Glomerular endothelial cell (primary cell): ENCODE data around the gene SPC24. TPM values are rescaled to one million over a fixed set of nuclear protein-coding genes. Genes with fewer than 3 reads are reported as not detected.
"Not testable (repeated sequence)": the region's sequence is repeated elsewhere in the genome, so short reads cannot be mapped to it uniquely, and the experiment has no call there.

ENCODE experiments used
- DNase-seq: peaks from one replicate; pipeline ENCODE4 v3.0.0-alpha.2; 2011; ENCODE audit warnings: low read depth, low spot score; ENCODE audit errors: extremely low read depth
- total RNA-seq: library from RNA; depleted of rRNA; stranded (reverse); fragments of >200 nt; gene quantifications from 2 replicates; pipeline ENCODE4 v1.2.3, GENCODE V29; 2015

SPC24 gene
- total RNA-seq, 1 donor from 2014 or later = 11.9 TPM

DNA sequence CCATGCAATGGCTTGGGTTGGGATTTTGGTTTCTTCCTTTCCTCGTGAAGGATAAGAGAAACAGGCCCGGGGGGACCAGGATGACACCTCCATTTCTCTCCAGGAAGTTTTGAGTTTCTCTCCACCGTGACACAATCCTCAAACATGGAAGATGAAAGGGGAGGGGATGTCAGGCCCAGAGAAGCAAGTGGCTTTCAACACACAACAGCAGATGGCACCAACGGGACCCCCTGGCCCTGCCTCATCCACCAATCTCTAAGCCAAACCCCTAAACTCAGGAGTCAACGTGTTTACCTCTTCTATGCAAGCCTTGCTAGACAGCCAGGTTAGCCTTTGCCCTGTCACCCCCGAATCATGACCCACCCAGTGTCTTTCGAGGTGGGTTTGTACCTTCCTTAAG lies 24.1 kb downstream of the SPC24 start:
- no peak for DNase-seq

DNA sequence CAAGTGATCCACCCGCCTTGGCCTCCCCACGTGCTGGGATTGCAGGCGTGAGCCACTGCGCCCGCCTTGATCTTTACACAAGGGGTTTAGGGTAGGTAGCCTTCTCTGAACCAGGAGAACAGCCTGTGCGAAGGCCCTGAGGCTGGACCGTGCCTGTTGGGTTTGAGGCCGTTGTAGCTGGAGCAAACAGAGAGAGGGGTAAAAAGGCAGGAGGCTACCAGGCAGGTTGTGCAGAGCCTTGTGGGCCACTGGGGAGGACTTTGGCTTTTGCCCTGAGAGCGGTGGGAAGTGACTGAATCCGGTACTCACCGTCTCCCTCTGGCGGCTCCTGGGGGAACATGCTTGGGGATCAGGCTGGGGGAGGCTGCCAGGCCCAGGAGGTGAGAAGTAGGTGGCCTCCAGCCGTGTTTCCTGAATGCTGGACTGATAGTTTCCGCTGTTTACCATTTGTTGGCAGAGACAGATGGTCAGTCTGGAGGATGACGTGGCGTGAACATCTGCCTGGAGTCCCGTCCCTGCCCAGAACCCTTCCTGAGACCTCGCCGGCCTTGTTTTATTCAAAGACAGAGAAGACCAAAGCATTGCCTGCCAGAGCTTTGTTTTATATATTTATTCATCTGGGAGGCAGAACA lies 24.6 kb downstream of the SPC24 start:
- DNase-seq = peak; percentile 70

DNA sequence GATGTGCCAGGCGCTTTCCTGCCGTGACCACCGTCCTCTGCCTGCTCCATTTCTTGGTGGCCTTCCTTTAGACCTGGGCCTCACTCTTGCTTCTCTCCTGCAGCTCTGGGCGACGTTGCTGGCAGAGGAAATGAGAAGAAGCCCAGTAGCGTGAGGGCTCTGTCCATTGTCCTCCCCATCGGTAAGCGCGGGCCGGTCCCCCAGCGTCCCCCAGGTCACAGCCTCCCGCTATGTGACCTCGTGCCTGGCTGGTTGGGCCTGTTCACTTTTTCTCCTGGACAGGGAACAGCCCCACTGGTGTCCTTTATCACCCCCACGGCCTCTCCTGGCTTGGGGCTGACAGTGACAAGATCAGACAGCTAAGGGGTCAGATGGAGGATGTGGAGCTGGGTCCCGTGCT lies 27.7 kb downstream of the SPC24 start:
- DNase-seq = no peak

DNA sequence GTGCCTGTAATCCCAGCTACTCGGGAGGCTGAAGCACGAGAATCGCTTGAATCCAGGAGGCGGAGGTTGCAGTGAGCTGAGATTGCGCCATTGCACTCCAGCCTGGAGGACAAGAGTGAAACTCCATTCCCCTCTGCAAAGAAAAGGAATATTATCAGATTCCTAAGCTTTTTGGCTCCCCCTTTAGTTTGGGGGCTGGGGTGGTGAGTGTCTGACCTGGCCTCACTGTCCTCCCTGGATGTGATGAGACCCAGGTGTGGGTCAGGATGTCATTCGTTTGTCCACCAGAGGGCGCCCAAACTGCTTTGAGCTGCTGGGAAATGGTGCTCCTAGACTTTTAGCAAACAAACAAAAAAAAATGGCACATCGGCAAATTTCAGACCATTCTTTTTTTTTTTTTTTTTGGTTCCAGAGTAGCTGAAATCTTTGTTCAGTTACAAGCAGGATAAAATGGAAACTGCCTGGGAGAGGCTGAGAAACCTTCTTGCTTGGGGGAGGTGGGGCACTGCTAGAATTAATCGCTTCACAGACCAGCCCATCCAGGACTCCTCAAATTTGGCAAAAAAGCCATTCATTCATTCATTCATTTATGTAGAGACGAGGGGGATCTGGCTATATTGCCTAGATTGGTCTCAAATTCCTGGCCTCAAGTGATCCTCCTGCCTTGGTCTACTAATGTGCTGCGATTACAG lies 29.4 kb downstream of the SPC24 start:
- DNase-seq = no peak

DNA sequence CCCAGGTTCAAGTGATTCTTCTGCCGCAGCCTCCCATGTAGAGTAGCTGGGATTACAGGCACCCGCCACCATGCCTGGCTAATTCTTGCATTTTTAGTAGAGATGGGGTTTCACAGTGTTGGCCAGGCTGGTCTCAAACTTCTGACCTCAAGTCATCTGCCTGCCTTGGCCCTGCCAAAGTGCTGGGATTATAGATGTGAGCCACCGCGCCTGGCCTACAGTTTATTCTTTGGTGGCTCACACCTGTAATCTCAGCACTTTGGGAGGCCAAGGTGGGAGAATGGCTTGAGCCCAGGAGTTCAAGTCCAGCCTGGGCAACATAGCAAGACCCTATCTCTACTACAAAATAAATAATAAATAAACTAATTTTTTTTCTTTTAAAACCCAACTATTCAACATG lies 31.4 kb downstream of the SPC24 start:
- DNase-seq = not testable (repeated sequence)

DNA sequence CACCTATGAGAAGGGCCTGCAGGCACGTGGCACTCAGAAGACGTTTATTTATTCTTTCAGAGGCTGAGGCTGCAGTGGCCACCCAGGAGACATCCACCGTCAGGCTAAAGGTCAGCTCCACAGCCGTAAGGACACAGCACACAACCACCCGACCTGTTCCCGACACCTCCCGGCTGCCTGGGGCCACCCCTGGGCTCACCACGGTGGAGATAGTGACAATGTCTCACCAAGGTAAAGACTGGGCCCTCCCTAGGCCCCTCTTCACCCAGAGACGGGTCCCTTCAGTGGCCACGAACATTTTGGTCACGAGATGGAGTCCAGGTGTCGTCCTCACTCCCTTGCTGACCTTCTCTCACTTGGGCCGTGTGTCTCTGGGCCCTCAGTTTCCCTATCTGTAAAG lies 32.5 kb downstream of the SPC24 start:
- no peak for DNase-seq

DNA sequence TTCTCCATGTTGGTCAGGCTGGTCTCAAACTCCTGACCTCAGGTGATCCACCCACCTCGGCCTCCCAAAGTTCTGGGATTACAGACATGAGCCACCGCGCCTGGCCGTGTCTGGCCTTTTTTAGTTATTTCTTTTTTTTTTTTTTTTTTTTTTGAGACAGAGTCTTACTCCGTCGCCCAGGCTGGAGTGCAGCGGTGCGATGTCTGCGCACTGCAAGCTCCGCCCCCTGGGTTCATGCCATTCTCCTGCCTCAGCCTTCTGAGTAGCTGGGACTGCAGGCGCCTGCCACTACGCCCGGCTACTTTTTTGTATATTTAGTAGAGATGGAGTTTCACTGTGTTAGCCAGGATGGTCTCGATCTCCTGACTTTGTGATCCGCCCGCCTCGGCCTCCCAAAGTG lies 33.6 kb downstream of the SPC24 start:
- not testable (repeated sequence) for DNase-seq

DNA sequence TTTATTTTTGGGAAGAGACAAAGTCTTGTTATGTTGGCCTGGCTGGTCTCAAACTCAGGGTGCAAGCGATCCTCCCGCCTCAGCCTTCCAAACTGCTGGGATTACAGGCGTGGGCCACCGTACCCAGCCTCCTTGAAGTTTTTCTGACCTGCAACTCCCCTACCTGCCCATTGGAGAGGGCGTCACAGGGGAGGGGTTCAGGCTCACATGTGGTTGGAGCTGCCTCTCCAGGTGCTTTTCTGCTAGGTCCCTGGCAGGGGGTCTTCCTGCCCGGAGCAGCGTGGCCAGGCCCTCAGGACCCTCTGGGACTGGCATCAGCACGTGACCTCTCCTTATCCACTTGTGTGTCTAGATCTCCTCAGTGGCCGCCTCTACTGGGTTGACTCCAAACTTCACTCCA lies 39.1 kb downstream of the SPC24 start:
- no peak for DNase-seq

DNA sequence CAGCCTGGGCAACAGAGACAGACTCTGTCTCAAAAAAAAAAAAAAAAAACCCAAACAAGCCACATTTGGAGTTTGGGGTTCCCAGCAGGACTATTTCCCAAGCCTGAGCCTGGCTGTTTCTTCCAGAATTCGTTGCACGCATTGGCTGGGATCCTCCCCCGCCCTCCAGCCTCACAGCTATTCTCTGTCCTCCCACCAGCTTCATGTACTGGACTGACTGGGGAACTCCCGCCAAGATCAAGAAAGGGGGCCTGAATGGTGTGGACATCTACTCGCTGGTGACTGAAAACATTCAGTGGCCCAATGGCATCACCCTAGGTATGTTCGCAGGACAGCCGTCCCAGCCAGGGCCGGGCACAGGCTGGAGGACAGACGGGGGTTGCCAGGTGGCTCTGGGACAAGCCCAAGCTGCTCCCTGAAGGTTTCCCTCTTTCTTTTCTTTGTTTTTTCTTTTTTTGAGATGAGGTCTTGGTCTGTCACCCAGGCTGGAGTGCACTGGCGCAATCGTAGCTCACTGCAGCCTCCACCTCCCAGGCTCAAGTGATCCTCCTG lies 39.6 kb downstream of the SPC24 start:
- DNase-seq = no peak

DNA sequence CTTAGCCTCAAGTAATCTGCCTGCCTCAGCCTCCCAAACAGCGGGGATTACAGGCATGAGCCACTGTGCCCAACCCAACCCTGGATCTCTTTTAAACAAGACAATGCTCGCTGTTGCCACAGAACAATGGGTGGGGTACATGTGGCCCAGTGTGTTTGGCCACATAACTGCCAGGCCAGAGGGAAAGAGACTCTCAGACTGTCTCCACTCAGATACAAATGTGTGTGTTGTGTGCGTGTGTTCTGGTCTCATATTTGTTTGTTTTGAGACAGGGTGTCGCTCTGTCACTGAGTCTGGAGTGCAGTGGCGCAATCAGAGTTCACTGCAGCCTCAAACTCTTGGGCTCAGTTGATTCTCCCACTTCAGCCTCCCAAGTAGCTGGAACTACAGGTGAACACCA lies 40.5 kb downstream of the SPC24 start:
- DNase-seq = no peak

DNA sequence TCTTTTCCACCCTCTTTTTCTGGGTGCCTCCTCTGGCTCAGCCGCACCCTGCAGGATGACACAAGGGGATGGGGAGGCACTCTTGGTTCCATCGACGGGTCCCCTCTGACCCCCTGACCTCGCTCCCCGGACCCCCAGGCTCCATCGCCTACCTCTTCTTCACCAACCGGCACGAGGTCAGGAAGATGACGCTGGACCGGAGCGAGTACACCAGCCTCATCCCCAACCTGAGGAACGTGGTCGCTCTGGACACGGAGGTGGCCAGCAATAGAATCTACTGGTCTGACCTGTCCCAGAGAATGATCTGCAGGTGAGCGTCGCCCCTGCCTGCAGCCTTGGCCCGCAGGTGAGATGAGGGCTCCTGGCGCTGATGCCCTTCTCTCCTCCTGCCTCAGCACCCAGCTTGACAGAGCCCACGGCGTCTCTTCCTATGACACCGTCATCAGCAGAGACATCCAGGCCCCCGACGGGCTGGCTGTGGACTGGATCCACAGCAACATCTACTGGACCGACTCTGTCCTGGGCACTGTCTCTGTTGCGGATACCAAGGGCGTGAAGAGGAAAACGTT lies 42.4 kb downstream of the SPC24 start:
- DNase-seq = no peak

DNA sequence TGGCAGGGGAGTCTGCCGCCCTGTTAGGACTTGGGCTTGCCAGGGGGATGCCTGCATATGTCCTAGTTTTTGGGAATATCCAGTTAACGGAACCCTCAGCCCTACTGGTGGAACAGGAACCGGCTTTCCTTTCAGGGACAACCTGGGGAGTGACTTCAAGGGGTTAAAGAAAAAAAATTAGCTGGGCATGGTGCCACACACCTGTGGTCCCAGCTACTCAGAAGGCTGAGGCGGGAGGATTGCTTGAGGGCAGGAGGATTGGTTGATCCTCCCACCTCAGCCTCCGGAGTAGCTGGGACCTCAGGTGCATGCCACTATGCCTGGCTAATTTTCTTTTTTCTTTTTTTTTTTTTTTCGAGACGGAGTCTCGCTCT lies 43.8 kb downstream of the SPC24 start:
- no peak for DNase-seq

DNA sequence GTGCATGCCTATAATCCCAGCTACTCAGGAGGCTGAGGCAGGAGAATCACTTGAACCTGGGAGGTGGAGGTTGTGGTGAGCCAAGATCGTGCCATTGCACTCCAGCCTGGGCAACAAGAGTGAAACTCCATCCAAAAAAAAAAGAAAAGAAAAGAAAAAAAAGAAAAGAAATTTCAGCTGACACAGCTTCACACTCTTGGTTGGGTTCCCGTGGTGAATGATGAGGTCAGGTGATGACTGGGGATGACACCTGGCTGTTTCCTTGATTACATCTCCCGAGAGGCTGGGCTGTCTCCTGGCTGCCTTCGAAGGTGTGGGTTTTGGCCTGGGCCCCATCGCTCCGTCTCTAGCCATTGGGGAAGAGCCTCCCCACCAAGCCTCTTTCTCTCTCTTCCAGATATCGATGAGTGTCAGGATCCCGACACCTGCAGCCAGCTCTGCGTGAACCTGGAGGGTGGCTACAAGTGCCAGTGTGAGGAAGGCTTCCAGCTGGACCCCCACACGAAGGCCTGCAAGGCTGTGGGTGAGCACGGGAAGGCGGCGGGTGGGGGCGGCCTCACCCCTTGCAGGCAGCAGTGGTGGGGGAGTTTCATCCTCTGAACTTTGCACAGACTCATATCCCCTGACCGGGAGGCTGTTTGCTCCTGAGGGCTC lies 44.3 kb downstream of the SPC24 start:
- no peak for DNase-seq

DNA sequence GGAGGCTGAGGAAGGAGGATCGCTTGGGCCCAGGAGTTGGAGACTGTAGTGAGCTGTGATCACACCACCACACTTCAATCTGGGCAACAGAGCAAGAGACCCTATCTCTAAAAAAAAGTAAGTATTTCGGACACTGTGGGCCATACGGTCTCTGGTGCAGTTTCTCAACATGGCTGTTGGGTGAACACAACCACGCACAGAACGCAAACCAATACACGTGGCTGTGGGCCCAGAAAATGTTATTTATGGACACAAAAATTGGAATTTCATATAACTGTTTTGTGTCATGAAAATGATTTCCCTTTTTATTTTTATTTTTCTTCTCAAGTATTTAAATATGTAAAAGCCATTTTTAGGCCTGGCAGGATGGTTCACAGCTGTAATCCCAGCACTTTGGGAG lies 46.8 kb downstream of the SPC24 start:
- DNase-seq = no peak

DNA sequence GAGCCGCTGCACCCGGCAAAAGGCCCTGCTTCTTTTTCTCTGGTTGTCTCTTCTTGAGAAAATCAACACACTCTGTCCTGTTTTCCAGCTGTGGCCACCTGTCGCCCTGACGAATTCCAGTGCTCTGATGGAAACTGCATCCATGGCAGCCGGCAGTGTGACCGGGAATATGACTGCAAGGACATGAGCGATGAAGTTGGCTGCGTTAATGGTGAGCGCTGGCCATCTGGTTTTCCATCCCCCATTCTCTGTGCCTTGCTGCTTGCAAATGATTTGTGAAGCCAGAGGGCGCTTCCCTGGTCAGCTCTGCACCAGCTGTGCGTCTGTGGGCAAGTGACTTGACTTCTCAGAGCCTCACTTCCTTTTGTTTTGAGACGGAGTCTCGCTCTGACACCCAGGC lies 49.1 kb downstream of the SPC24 start:
- no peak for DNase-seq

DNA sequence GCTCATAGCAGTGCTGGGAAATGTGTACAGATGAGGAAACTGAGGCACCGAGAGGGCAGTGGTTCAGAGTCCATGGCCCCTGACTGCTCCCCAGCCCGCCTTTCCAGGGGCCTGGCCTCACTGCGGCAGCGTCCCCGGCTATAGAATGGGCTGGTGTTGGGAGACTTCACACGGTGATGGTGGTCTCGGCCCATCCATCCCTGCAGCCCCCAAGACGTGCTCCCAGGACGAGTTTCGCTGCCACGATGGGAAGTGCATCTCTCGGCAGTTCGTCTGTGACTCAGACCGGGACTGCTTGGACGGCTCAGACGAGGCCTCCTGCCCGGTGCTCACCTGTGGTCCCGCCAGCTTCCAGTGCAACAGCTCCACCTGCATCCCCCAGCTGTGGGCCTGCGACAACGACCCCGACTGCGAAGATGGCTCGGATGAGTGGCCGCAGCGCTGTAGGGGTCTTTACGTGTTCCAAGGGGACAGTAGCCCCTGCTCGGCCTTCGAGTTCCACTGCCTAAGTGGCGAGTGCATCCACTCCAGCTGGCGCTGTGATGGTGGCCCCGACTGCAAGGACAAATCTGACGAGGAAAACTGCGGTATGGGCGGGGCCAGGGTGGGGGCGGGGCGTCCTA lies 50.5 kb downstream of the SPC24 start:
- no peak for DNase-seq

DNA sequence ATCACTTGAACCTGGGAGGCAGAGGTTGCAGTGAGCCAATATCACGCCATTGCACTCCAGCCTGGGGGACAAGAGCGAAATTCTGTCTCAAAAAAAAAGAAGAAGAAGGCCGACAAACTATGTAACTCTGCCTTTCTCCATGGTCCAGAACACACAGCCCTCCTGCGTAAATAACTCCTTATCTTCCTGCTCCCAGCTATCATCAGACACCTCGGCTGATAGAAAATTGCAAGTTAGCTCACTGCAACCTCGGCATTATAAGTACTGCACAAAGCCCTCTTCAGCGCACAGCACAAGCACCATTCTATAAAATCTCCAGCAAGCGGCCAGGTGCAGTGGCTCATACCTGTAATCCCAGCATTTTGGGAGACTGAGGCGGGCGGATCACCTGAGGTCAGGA lies 51.9 kb downstream of the SPC24 start:
- DNase-seq = not testable (repeated sequence)

DNA sequence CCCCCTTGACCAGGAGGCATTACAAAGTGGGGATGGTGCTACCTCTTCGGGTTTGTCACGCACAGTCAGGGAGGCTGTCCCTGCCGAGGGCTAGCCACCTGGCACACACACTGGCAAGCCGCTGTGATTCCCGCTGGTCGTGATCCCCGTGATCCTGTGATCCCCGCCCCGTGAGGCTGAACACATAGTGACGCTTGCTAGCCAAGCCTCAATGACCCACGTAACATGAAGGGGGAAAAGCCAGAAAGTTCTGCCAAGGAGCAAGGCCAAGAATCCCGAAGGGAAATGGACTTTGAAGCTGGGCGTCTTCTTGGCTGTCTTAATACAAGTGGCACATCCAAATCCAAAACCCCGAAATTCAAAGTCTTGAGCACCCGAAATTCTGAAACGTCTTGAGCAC lies 52.6 kb downstream of the SPC24 start:
- DNase-seq = no peak

DNA sequence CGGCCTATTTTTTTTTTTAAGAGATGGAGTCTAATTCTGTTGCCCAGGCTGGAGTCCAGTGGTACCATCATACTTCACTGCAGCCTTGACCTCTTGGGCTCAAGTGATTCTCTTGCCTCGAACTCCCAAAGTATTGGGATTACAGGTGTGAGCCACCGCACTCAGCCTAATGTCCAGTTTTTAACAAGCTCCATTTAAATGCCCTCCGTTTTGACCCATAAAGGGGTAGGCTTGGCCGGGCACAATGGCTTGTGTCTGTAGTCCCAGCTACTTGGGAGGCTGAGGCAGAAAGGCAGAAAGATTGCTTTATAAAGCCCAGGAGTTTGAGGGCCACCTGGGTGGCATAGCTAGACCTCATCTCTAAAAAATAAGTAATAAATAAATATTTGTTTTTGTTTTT lies 54.5 kb downstream of the SPC24 start:
- DNase-seq = no peak

DNA sequence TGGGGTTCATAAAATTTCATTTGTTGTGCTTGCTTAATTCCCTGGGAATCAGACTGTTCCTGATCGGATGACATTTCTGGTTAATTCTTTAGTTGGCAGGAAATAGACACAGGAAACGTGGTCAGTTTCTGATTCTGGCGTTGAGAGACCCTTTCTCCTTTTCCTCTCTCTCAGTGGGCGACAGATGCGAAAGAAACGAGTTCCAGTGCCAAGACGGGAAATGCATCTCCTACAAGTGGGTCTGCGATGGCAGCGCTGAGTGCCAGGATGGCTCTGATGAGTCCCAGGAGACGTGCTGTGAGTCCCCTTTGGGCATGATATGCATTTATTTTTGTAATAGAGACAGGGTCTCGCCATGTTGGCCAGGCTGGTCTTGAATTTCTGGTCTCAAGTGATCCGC lies 55.5 kb downstream of the SPC24 start:
- DNase-seq = no peak

DNA sequence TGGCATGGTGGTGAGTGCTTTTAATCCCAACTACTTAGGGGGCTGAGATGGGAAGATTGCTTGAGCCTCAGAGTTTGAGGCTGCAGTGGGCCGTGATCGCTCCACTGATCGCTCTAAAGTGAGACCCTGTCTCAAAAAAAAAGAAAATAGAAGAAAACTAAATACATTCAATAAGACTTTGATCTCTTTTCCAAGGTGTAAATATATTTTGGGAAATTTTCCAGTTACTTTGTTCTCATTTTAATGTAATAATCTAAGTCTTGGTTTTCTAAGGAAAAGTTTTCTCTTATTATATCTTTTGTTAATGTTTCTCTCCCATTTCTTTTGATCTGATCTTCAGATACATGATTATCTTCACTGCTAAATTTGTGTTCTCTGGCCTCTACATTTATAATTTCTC lies 56.7 kb downstream of the SPC24 start:
- DNase-seq = no peak
